ENCODE data around the gene MED13L.

MED13L gene

DNA sequence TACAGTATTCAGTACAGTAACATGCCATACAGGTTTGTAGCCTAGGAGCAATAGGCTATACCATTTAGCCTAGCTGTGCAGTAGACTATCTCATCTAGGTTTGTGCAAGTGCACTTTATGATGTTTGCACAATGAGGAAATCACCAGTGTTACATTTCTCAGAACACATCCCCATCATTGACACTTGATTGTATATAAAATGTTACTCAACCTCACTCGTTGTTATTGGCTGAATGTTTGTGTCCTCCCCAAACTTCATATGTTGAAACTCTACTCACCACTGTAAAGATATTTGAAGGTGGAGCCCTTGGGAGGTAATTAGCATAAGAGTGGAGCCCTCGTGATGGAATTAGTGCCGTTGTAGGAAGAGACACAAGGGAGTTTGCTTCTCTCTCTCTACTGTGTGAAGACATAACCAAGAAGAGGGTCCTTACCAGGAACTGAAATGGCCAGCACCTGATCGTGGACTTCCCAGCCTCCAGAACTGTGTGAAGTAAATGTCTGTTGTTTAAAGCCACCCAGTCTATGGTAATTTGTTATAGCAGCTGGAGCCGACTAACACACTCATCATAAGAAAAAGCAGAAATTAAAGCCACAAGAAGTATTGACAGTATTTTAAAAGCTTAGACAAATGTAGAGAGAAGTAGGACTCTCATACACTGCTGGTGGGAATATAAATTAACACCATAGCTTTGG, 3.2 kb upstream of the MED13L start:
- Histone ChIP-seq H3K79me2 (ENCODE audit: control insufficient read depth, insufficient read depth, low read length) (peaks cover 10% of the 10 kb centered on the region), H3K4ac (ENCODE audit: low read depth, low read length) (no peak overlapping the region), H3K36me3 (ENCODE audit: control insufficient read depth, insufficient read depth, low read length) (no peaks in the 10 kb centered on the region), H4K5ac (ENCODE audit: low read length) (no peak overlapping the region), H3K79me1 (ENCODE audit: low read length) (no peaks in the 10 kb centered on the region), H3K27me3 (ENCODE audit: insufficient read depth, low read length, poor library complexity) (no peaks in the 10 kb centered on the region), H3K56ac (ENCODE audit: low read length) (no peak overlapping the region), H3K9ac (ENCODE audit: low read length) (no peak overlapping the region), H2BK120ac (ENCODE audit: low read depth, low read length) (no peak overlapping the region), H2BK5ac (ENCODE audit: low read length) (no peak overlapping the region), H3K4me3 (ENCODE audit: low read length) (no peak overlapping the region), H3K4me2 (ENCODE audit: low read length) (no peak overlapping the region), H3K27ac (ENCODE audit: low read depth, low read length) (no peak overlapping the region), H3K18ac (ENCODE audit: low read length) (no peak overlapping the region), H2BK15ac (replicated peaks; ENCODE audit: low read depth) (no peak overlapping the region), H4K8ac (ENCODE audit: low read depth, low read length) (no peak overlapping the region), H3K4me1 (ENCODE audit: control insufficient read depth, low read depth, low read length) (peaks cover 8% of the 10 kb centered on the region), H2AK5ac (ENCODE audit: low read length) (no peak overlapping the region), H3K23ac (ENCODE audit: low read length) (no peak overlapping the region)
- no CpG with 5 or more reads among the region's 5 CpGs for WGBS (ENCODE audit: extremely low coverage, insufficient coverage, low lambda C conversion rate)
- no peak for DNase-seq

DNA sequence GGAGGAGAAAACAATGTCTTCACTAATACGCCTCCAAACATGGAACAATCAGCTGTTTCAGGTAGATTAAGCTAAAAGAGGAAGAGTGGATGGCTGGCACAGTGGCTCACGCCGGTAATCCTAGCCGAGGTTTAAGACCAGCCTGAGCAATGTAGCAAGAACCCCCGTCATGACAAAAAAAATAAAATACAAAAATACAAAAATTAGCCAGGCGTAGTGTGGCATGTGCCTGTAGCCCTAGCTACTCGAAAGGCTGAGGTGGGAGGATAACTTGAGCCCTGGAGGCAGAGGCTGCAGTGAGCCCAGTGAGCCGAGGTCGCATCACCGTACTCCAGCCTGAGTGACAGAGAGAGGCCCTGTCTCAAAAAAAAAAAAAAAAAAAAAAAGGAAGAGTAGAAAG, 1.2 kb upstream of the MED13L start:
- no peak overlapping the region for H2AK5ac ChIP-seq (ENCODE audit: low read length)
- H3K27ac ChIP-seq (ENCODE audit: low read depth, low read length) = no peak overlapping the region
- no peak overlapping the region for H3K23ac ChIP-seq (ENCODE audit: low read length)
- peak overlapping the region; percentile 0 for H3K9ac ChIP-seq (ENCODE audit: low read length)
- peak; percentile 51 for DNase-seq
- H3K4me3 ChIP-seq (ENCODE audit: low read length) = no peak overlapping the region
- H4K8ac ChIP-seq (ENCODE audit: low read depth, low read length) = no peak overlapping the region
- H3K4me1 ChIP-seq (ENCODE audit: control insufficient read depth, low read depth, low read length) = peaks cover 8% of the 10 kb centered on the region
- no peaks in the 10 kb centered on the region for H3K79me1 ChIP-seq (ENCODE audit: low read length)
- H2BK15ac ChIP-seq (replicated peaks; ENCODE audit: low read depth) = peak overlapping the region; percentile 99
- H3K18ac ChIP-seq (ENCODE audit: low read length) = peak overlapping the region; percentile 97
- peak overlapping the region; percentile 91 for H3K56ac ChIP-seq (ENCODE audit: low read length)
- no peaks in the 10 kb centered on the region for H3K36me3 ChIP-seq (ENCODE audit: control insufficient read depth, insufficient read depth, low read length)
- peak overlapping the region; percentile 52 for H3K4ac ChIP-seq (ENCODE audit: low read depth, low read length)
- WGBS (ENCODE audit: extremely low coverage, insufficient coverage, low lambda C conversion rate) = no CpG with 5 or more reads among the region's 10 CpGs
- H3K27me3 ChIP-seq (ENCODE audit: insufficient read depth, low read length, poor library complexity) = no peaks in the 10 kb centered on the region
- peak overlapping the region; percentile 99 for H2BK120ac ChIP-seq (ENCODE audit: low read depth, low read length)
- H3K4me2 ChIP-seq (ENCODE audit: low read length) = no peak overlapping the region
- no peak overlapping the region for H4K5ac ChIP-seq (ENCODE audit: low read length)
- no peak overlapping the region for H2BK5ac ChIP-seq (ENCODE audit: low read length)
- peaks cover 22% of the 10 kb centered on the region for H3K79me2 ChIP-seq (ENCODE audit: control insufficient read depth, insufficient read depth, low read length)

DNA sequence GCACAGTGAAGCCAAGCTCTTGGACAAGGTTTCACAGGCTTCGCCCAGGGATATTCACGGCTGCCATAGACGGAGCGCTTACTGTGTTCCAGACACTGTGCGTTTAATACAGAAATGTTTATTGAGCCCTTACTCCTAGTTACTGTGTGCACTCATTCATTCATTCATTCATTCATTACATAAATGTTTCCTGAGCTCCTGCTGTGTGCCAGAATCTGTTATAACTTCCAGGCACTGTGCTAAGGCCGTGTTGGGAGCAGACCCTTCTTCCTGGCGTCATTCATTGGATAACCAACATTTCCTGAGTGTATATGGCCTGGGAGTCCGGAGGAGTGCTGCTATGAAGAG, 760 bp upstream of the MED13L start:
- DNase-seq = no peak
- peak overlapping the region; percentile 93 for H4K8ac ChIP-seq (ENCODE audit: low read depth, low read length)
- H4K5ac ChIP-seq (ENCODE audit: low read length) = peak overlapping the region; percentile 21
- H2BK5ac ChIP-seq (ENCODE audit: low read length) = peak overlapping the region; percentile 54
- H2BK120ac ChIP-seq (ENCODE audit: low read depth, low read length) = peak overlapping the region; percentile 99
- no peak overlapping the region for H2AK5ac ChIP-seq (ENCODE audit: low read length)
- no CpG with 5 or more reads among the region's 8 CpGs for WGBS (ENCODE audit: extremely low coverage, insufficient coverage, low lambda C conversion rate)
- peak overlapping the region; percentile 99 for H2BK15ac ChIP-seq (replicated peaks; ENCODE audit: low read depth)
- H3K9ac ChIP-seq (ENCODE audit: low read length) = peak overlapping the region; percentile 79
- peak overlapping the region; percentile 91 for H3K56ac ChIP-seq (ENCODE audit: low read length)
- peak overlapping the region; percentile 95 for H3K4ac ChIP-seq (ENCODE audit: low read depth, low read length)
- H3K4me1 ChIP-seq (ENCODE audit: control insufficient read depth, low read depth, low read length) = peaks cover 8% of the 10 kb centered on the region
- H3K23ac ChIP-seq (ENCODE audit: low read length) = no peak overlapping the region
- H3K4me2 ChIP-seq (ENCODE audit: low read length) = peak overlapping the region; percentile 63
- peak overlapping the region; percentile 71 for H3K27ac ChIP-seq (ENCODE audit: low read depth, low read length)
- H3K4me3 ChIP-seq (ENCODE audit: low read length) = peak overlapping the region; percentile 49
- no peaks in the 10 kb centered on the region for H3K36me3 ChIP-seq (ENCODE audit: control insufficient read depth, insufficient read depth, low read length)
- peaks cover 22% of the 10 kb centered on the region for H3K79me2 ChIP-seq (ENCODE audit: control insufficient read depth, insufficient read depth, low read length)
- peak overlapping the region; percentile 97 for H3K18ac ChIP-seq (ENCODE audit: low read length)
- H3K27me3 ChIP-seq (ENCODE audit: insufficient read depth, low read length, poor library complexity) = no peaks in the 10 kb centered on the region
- no peaks in the 10 kb centered on the region for H3K79me1 ChIP-seq (ENCODE audit: low read length)

DNA sequence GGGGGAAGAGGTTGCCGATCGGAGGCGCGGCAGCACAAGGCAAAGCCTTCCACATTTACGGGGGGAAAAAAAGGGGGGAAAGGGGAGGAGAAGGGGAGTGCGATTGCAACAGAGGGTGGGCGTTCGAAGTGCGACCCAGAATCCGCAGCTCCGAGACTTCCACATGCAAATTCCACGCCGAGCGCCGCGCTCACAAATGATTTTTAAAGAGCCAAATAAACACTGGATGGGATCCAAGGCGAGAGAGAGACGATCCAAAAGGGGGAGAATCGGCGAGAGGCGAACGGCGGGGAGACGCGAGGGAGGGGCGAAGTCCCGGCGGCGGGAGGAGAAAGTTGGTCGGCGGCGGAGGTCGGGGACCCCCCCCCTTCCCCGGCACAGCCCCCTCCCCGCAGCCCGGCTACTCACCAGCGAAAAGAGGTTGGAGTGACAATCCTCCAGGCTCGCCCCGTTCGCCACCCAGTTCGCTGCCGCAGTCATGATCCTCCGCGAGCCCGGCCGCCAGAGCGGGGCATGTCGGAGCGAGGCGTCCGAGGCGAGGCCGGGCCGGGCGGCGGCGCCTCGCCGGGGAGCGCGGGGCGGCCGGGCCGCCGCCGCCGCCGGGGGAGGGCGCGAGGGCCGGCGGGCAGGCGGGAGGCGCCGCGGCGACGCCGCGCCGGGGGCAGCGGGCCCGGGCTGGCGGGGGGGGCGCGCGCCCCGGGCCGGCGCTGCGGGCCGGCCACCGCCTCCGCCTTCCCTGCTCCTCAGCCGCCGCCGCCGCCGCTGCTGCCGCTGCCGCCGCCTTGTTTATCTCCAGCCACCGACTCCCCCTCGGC, 634 bp downstream of the MED13L start:
- Histone ChIP-seq H3K4me3 (ENCODE audit: low read length) (peak overlapping the region; percentile 96), H3K27ac (ENCODE audit: low read depth, low read length) (peak overlapping the region; percentile 93), H3K36me3 (ENCODE audit: control insufficient read depth, insufficient read depth, low read length) (no peaks in the 10 kb centered on the region), H3K27me3 (ENCODE audit: insufficient read depth, low read length, poor library complexity) (no peaks in the 10 kb centered on the region), H3K79me2 (ENCODE audit: control insufficient read depth, insufficient read depth, low read length) (peaks cover 34% of the 10 kb centered on the region), H3K4me1 (ENCODE audit: control insufficient read depth, low read depth, low read length) (peaks cover 2% of the 10 kb centered on the region), H4K8ac (ENCODE audit: low read depth, low read length) (no peak overlapping the region), H2BK120ac (ENCODE audit: low read depth, low read length) (peak overlapping the region; percentile 99), H4K5ac (ENCODE audit: low read length) (no peak overlapping the region), H2AK5ac (ENCODE audit: low read length) (no peak overlapping the region), H3K79me1 (ENCODE audit: low read length) (no peaks in the 10 kb centered on the region), H2BK15ac (replicated peaks; ENCODE audit: low read depth) (peak overlapping the region; percentile 57), H3K4me2 (ENCODE audit: low read length) (peak overlapping the region; percentile 49), H3K23ac (ENCODE audit: low read length) (no peak overlapping the region), H3K56ac (ENCODE audit: low read length) (peak overlapping the region; percentile 87), H3K18ac (ENCODE audit: low read length) (peak overlapping the region; percentile 100), H3K4ac (ENCODE audit: low read depth, low read length) (peak overlapping the region; percentile 98), H3K9ac (ENCODE audit: low read length) (peak overlapping the region; percentile 94), H2BK5ac (ENCODE audit: low read length) (no peak overlapping the region)
- WGBS (ENCODE audit: extremely low coverage, insufficient coverage, low lambda C conversion rate) = no CpG with 5 or more reads among the region's 104 CpGs
- DNase-seq = peak; percentile 80

DNA sequence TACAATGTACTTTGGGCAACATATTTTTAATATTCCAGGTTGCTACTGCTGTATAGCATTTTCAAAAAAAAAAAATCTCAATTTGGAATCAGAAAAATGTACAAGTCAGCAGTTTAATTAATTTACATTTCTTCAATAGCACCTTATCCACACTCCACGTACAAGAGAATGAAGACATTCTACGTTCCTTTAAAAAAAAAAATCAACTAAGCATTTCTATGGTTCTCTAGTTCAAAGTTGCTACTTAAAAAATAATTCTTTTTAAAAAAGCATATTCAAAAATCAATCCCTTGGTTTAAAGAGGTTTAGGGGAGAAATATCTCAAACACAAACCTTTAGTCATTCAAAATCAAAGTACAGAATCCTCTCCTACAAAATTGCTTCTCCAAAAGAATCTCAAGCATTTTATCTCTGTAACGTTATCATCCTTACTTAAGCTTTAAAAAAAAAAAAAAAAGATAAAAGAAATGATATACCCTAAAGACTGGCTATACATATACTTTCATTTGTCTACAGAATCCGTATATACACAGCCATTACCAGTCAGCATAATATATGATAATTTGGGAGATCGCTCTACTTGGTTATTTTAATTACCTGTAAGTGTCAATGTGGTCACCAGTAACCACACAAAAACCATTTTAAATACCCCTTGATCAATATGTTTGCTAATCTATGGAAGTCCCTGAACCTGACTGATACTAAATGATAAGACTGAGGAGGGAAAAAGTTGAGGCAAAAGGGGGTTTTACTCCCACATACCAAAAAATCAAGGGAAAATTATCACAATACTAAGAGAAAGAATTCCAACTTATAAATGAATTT, 2.7 kb downstream of the MED13L start:
- Histone ChIP-seq H3K4ac (ENCODE audit: low read depth, low read length) (no peak overlapping the region), H3K27me3 (ENCODE audit: insufficient read depth, low read length, poor library complexity) (no peaks in the 10 kb centered on the region), H3K4me1 (ENCODE audit: control insufficient read depth, low read depth, low read length) (peaks cover 2% of the 10 kb centered on the region), H3K9ac (ENCODE audit: low read length) (no peak overlapping the region), H3K27ac (ENCODE audit: low read depth, low read length) (no peak overlapping the region), H3K79me1 (ENCODE audit: low read length) (no peaks in the 10 kb centered on the region), H4K8ac (ENCODE audit: low read depth, low read length) (no peak overlapping the region), H2BK120ac (ENCODE audit: low read depth, low read length) (no peak overlapping the region), H3K36me3 (ENCODE audit: control insufficient read depth, insufficient read depth, low read length) (no peaks in the 10 kb centered on the region), H3K4me2 (ENCODE audit: low read length) (peak overlapping the region; percentile 11), H3K23ac (ENCODE audit: low read length) (no peak overlapping the region), H3K79me2 (ENCODE audit: control insufficient read depth, insufficient read depth, low read length) (peaks cover 49% of the 10 kb centered on the region), H3K18ac (ENCODE audit: low read length) (no peak overlapping the region), H2BK15ac (replicated peaks; ENCODE audit: low read depth) (no peak overlapping the region), H2BK5ac (ENCODE audit: low read length) (no peak overlapping the region), H2AK5ac (ENCODE audit: low read length) (no peak overlapping the region), H3K56ac (ENCODE audit: low read length) (no peak overlapping the region), H4K5ac (ENCODE audit: low read length) (no peak overlapping the region), H3K4me3 (ENCODE audit: low read length) (no peak overlapping the region)
- DNase-seq = peak; percentile 66
- WGBS (ENCODE audit: extremely low coverage, insufficient coverage, low lambda C conversion rate) = no CpG with 5 or more reads among the region's 5 CpGs
